ENCODE data around the gene TRIM28.
"Not testable (repeated sequence)": the region's sequence is repeated elsewhere in the genome, so short reads cannot be mapped to it uniquely, and the experiment has no call there.

Gene TRIM28

DNA sequence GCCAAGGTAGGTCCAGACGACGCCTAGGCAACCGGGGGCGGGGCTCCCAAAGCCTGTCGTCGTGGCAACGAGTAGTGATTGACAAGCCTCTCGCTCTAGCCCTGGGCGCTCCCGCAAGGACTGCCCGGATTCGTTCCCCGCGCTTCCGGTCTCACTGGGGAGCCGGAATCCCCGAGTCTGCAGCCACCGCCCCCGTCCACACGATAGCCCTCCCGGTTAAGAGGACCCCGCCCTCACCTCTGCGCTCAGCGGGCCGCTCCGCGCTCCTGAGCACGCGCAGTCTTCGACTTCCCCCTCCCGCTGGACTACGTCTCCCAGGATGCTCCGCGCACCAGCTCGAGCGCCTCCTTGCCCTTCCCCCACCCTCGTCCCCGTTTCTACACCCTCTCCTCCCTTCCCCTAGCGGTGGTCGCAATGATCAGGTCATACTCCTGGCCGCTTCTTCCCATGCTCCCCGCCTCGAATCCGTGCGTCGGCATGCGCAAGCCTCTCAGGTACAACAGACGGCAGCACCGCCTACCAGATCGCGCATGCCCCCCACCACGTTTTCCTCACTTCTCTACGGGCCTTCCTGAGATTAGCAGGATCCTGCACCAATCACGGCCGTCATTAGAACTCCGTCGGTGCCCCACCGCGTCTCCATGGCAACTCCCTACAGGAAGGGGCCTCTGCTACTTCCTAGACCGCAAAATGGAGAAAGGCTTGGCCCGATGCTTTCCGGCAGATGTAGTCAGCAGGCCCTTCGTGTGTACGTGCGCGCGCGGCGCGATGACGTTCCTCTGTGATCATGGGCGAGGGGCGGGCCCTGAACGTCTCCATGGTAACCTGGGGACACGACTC is 29.2 kb downstream of the TRIM28 start, which contains the start of gene MZF1:
Gene MZF1 (minus strand): TSS at position 518 of the 840 bp plus-strand sequence. CDS start 1,946 bp downstream, outside the sequence.
- Histone ChIP-seq H3K4me1 (ENCODE audit: control insufficient read depth, insufficient read depth, low read length) (no peaks in the 10 kb centered on the region), H3K27me3 (ENCODE audit: control insufficient read depth, insufficient read depth, low read length) (no peaks in the 10 kb centered on the region), H3K9me3 (ENCODE audit: control insufficient read depth, insufficient read depth, low read length) (no peaks in the 10 kb centered on the region), H3K4me3 (ENCODE audit: low read length) (peak within 1 kb of the TSS; percentile 64; the same call in 1 of the 2 replicates), H3K27ac (ENCODE audit: low read length) (no peak within 1 kb of the TSS), H3K36me3 (ENCODE audit: control insufficient read depth, insufficient read depth, low read length) (peaks cover 9% of the 10 kb centered on the region)
- no CpG with 5 or more reads among the region's 75 CpGs for WGBS (ENCODE audit: insufficient coverage, insufficient read length)
- DNase-seq (ENCODE audit: low read depth, low spot score) = peak; percentile 99

DNA sequence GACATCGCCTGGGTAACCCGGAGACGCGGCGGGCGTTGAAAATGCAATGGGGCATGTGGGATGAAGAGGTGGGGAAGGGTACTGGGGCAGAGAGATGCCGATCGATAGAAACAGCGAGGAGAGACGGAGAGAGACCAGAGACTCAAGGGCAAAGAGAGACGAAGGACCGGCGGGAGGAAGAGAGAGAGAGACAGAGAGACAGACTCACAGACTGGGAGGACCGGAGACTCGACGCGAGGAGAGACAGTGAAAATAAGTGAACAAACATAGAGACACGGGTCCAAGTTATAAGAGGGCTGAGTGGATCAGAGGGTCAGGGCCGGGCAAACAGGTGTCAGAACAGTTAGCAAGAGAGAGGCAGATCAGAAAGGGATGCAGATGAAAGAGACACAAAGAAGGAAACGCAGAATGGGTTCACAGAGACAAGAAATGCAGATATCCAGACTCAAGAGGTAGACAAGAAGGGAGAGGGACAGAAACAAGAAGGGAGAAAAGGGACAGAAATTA is 29.8 kb downstream of the TRIM28 start:
- no peak for DNase-seq (ENCODE audit: low read depth, low spot score)
- Histone ChIP-seq H3K9me3 (ENCODE audit: control insufficient read depth, insufficient read depth, low read length) (no peaks in the 10 kb centered on the region), H3K36me3 (ENCODE audit: control insufficient read depth, insufficient read depth, low read length) (peaks cover 9% of the 10 kb centered on the region), H3K27ac (ENCODE audit: low read length) (no peak overlapping the region), H3K27me3 (ENCODE audit: control insufficient read depth, insufficient read depth, low read length) (no peaks in the 10 kb centered on the region), H3K4me3 (ENCODE audit: low read length) (peak overlapping the region; percentile 2; the same call in 1 of the 2 replicates), H3K4me1 (ENCODE audit: control insufficient read depth, insufficient read depth, low read length) (no peaks in the 10 kb centered on the region)
- no CpG with 5 or more reads among the region's 20 CpGs for WGBS (ENCODE audit: insufficient coverage, insufficient read length)

DNA sequence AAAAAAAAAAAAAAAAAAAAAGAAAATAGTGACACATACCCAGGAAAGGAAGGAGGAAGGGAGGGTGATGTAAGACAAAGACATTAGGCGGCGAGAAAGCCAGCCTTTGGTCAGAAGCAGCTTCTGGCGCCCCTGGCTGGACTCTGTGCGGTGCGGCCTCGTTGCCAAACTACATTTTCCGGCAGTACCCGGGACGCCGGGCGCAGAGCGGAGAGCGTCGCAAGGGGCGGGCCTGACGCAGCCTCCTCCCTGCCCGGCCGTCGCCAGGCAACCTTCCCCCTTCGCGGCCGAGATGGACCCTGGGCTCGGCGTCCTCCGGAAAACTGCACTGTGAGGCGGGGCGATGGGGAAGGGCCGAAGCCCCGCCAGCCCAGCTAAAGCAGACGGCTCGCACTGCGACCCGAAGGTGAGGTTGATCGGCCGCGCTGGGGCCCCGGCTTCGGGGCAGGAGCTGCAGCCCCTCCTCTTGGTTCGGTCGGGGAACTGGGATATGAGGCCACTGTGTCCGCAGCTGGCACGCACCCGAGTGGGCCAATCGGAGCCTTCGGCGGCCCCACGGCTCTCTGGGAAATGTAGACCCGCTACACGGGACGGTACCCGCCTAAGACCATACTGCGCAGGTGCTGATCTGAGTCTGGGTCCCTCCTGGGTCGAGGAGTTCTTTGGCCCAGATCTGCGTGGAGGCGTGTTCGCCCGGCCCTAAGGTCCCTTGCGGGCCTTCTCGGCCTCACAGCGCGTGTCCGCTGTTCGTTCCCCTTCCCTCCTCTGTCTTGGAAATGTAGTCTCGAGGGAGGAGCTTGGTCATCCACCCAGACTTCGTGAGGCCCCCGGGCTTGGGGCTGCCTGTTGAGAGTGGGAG is 31.5 kb downstream of the TRIM28 start:
- Histone ChIP-seq H3K27me3 (ENCODE audit: control insufficient read depth, insufficient read depth, low read length) (no peaks in the 10 kb centered on the region), H3K4me3 (ENCODE audit: low read length) (peak overlapping the region; percentile 78), H3K27ac (ENCODE audit: low read length) (no peak overlapping the region), H3K4me1 (ENCODE audit: control insufficient read depth, insufficient read depth, low read length) (no peaks in the 10 kb centered on the region), H3K36me3 (ENCODE audit: control insufficient read depth, insufficient read depth, low read length) (peaks cover 9% of the 10 kb centered on the region), H3K9me3 (ENCODE audit: control insufficient read depth, insufficient read depth, low read length) (no peaks in the 10 kb centered on the region)
- peak; percentile 70 for DNase-seq (ENCODE audit: low read depth, low spot score)
- WGBS (ENCODE audit: insufficient coverage, insufficient read length) = no CpG with 5 or more reads among the region's 66 CpGs

DNA sequence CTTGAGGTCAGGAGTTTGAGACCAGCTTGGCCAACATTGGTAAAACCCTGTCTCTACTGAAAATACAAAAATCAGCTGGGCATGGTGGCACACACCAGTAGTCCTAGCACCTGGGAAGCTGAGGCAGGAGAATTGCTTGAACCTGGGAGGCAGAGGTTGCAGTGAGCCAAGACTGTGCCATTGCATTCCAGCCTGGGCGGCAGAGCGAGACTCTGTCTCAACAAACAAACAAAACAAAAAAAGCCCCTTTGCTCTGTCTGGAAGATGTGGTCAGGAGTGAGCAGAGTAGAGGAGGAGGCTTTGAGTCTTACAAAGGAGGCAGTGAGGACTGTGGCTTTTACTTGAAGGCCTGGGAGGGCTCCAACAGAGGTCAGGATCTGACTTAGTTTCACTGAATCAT is 33.7 kb downstream of the TRIM28 start:
- H3K36me3 ChIP-seq (ENCODE audit: control insufficient read depth, insufficient read depth, low read length); H3K4me3 ChIP-seq (ENCODE audit: low read length); H3K9me3 ChIP-seq (ENCODE audit: control insufficient read depth, insufficient read depth, low read length); H3K27ac ChIP-seq (ENCODE audit: low read length); H3K27me3 ChIP-seq (ENCODE audit: control insufficient read depth, insufficient read depth, low read length); H3K4me1 ChIP-seq (ENCODE audit: control insufficient read depth, insufficient read depth, low read length); DNase-seq (ENCODE audit: low read depth, low spot score): not testable (repeated sequence)
- no CpG with 5 or more reads among the region's 2 CpGs for WGBS (ENCODE audit: insufficient coverage, insufficient read length)

DNA sequence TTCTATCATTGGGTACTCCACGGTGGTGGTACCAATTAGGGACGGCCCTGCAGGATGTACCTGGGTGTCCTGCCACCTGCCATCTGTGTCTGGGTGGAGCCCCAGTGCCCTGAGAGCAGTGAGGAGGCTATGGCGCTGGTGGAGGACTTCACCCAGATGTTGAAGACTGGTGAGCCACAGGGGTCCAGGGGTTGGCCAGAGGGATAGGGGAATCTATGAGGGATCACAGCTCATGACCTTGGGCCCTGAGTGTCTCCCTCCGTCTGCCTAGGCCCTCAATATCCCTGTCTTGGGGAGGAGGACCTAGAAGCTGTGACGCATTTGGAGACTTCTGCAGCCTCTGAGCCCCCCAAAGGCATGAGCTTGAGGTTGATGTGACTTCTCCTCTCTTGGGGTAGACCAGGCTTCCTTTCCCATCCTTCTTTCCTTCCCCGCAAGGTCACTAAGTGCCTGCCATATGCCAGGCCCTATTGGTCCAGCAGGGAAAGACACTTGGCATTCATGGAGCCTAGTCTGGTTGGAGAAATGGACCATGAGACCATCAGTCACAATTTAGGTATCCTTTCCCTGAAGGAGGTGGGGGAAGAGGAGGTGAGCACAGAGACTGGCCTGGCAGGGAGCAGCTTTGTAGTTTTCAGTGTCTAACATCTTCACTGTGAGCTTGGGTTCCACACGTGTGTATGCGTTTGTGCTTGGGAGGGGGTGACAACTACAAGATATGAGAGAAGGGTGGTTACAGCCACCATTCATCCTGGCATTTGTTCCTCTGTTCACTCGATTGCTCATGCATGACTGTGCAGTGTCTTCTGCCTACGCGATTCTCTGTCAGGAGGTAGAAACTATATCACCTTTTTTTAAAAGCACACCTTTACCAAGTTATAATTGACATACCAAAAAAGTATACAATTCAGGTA is 34.4 kb downstream of the TRIM28 start:
- Histone ChIP-seq H3K36me3 (ENCODE audit: control insufficient read depth, insufficient read depth, low read length) (no peaks in the 10 kb centered on the region), H3K4me1 (ENCODE audit: control insufficient read depth, insufficient read depth, low read length) (no peaks in the 10 kb centered on the region), H3K4me3 (ENCODE audit: low read length) (no peak overlapping the region), H3K27ac (ENCODE audit: low read length) (no peak overlapping the region), H3K9me3 (ENCODE audit: control insufficient read depth, insufficient read depth, low read length) (no peaks in the 10 kb centered on the region), H3K27me3 (ENCODE audit: control insufficient read depth, insufficient read depth, low read length) (no peaks in the 10 kb centered on the region)
- WGBS (ENCODE audit: insufficient coverage, insufficient read length) = no CpG with 5 or more reads among the region's 11 CpGs
- DNase-seq (ENCODE audit: low read depth, low spot score) = no peak

DNA sequence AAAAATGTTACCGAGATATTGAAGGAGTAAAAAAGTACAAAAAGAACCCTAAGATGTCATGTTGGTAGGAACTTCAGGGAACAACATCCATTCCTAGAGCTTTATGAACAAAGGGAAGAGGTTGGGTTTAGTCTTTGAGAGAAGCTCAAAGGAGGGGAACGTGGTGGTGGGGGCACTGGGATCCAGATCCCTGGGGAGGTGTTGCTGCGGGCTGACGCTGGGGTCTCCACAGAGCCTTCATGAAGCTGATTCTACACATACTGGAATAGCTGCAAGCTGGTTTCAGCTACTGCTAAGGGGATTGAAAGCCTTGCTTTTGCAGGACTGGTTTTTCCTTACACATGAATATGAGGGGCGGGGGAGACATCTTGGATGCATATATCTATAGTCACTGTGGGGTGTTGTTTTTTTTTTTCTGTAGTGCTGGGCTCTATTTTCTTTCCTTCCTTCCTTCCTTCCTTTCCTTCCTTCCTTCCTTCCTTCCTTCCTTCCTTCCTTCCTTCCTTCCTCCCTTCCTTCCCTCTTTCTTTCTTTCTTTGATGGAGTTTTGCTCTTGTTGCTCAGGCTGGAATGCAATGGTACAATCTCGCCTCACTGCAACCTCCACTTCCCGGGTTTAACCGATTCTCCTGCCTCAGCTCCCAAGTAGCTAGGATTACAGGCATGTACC is 35.7 kb downstream of the TRIM28 start:
- H3K36me3 ChIP-seq (ENCODE audit: control insufficient read depth, insufficient read depth, low read length) = no peaks in the 10 kb centered on the region
- no peaks in the 10 kb centered on the region for H3K27me3 ChIP-seq (ENCODE audit: control insufficient read depth, insufficient read depth, low read length)
- no peak for DNase-seq (ENCODE audit: low read depth, low spot score)
- no peaks in the 10 kb centered on the region for H3K9me3 ChIP-seq (ENCODE audit: control insufficient read depth, insufficient read depth, low read length)
- no peak overlapping the region for H3K4me3 ChIP-seq (ENCODE audit: low read length)
- no peaks in the 10 kb centered on the region for H3K4me1 ChIP-seq (ENCODE audit: control insufficient read depth, insufficient read depth, low read length)
- H3K27ac ChIP-seq (ENCODE audit: low read length) = no peak overlapping the region
- WGBS (ENCODE audit: insufficient coverage, insufficient read length) = no CpG with 5 or more reads among the region's 8 CpGs

DNA sequence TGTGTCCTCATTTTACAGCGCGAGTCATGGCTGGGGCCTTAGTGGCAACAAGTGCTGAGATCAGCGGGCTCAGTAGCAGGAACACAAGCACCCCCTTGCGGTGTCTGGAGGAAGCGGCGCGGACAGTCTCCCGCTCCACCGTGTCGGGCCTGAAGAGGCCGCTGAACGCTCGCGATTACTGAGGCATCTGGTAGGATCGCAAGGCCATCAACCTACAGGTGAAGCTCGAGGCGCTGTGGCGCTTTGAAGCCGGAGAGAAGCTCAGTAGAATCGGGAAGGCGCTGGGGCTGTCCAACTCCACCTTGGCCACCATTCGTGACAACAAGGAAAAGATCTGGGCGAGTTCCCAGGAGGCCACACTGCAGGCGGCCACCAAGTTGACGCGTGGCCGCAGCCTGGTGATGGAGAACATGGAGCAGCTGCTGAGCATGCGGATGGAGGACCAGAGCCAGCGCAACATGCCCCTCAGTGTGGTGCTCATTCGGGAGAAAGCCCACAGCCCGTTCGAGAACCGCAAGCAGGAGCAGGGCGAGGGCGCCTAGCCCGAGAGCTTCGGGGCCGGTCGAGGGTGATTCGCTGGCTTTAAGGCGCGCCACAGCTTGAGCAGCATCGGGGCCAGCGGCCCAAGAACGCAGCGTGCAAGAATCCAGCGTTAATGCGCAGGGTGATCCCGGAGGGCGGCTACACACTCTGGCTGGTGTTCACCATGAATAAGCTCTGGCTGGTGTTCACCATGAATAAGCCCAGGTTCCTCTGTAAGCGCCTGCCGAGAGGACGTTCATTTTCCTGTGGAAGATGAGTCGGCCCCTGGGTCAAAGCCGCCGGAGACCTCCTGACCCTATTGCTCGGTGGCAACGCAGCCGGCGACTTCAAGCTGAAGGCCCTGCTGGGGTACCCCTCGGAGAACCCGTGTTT is 37.6 kb downstream of the TRIM28 start:
- Histone ChIP-seq H3K27me3 (ENCODE audit: control insufficient read depth, insufficient read depth, low read length) (no peaks in the 10 kb centered on the region), H3K4me3 (ENCODE audit: low read length) (no peak overlapping the region), H3K36me3 (ENCODE audit: control insufficient read depth, insufficient read depth, low read length) (no peaks in the 10 kb centered on the region), H3K4me1 (ENCODE audit: control insufficient read depth, insufficient read depth, low read length) (no peaks in the 10 kb centered on the region), H3K27ac (ENCODE audit: low read length) (no peak overlapping the region), H3K9me3 (ENCODE audit: control insufficient read depth, insufficient read depth, low read length) (no peaks in the 10 kb centered on the region)
- peak; percentile 92 for DNase-seq (ENCODE audit: low read depth, low spot score)
- WGBS (ENCODE audit: insufficient coverage, insufficient read length) = no CpG with 5 or more reads among the region's 62 CpGs

DNA sequence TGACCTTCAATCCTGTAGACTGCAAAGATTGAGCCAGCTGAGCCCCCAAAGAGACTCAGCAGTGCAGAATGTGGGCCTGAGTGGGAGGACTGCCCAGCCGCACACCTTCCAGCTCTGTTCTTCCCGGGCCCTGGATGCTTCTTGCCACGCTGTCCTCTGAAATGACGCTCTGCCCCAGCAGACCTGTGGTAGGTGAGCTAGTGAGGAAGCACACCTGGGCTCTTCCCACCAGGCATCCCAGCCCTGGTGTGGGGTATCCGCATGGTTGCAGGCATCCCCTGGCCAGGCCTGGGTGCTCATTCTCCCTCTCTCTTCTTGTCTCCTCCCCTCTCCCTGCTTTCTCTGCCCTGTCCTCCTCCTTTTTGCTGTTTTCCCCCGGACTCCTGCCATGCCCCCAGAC is 39.1 kb downstream of the TRIM28 start:
- WGBS (ENCODE audit: insufficient coverage, insufficient read length) = no CpG with 5 or more reads among the region's 6 CpGs
- Histone ChIP-seq H3K27me3 (ENCODE audit: control insufficient read depth, insufficient read depth, low read length) (no peaks in the 10 kb centered on the region), H3K9me3 (ENCODE audit: control insufficient read depth, insufficient read depth, low read length) (no peaks in the 10 kb centered on the region), H3K4me3 (ENCODE audit: low read length) (no peak overlapping the region), H3K4me1 (ENCODE audit: control insufficient read depth, insufficient read depth, low read length) (no peaks in the 10 kb centered on the region), H3K36me3 (ENCODE audit: control insufficient read depth, insufficient read depth, low read length) (no peaks in the 10 kb centered on the region), H3K27ac (ENCODE audit: low read length) (no peak overlapping the region)
- no peak for DNase-seq (ENCODE audit: low read depth, low spot score)
